ENCODE data around the gene FAAP20. TPM values are rescaled to one million over a fixed set of nuclear protein-coding genes. Genes with fewer than 3 reads are reported as not detected.

FAAP20 gene
- total RNA-seq (10 to 100 TPM; 17.8 to 26.3 (median 19.4) TPM), polyA plus RNA-seq (10 to 100 TPM; 22.1 to 48.1 (median 28.2) TPM)
- long read RNA-seq, donor 1, transcript FAAP20-202 (4 exons, 729 nt): major isoform, 6 of 21 reads
- long read RNA-seq, donor 1, transcript FAAP20-203 (4 exons, 811 nt): major isoform, 6 of 21 reads
- long read RNA-seq, donor 1, partial matches to known transcripts: 4 of 21 reads
- long read RNA-seq, donor 1, other reads (novel, unspliced or antisense): 4 of 21 reads
- long read RNA-seq, donor 2, partial matches to known transcripts: 2 of 14 reads
- long read RNA-seq, donor 2, other reads (novel, unspliced or antisense): 6 of 14 reads

- ATAC-seq (peak; percentile 63 to 71 (median 65)), DNase-seq (no peak)
- Histone ChIP-seq H3K27ac (peak within 1 kb of the TSS; percentile 93), H3K4me1 (peaks cover 49% of the 10 kb centered on the region), H3K36me3 (ENCODE audit: insufficient read depth in 1 of 2, low read depth in 1 of 2) (peaks cover 0 to 2% of the 10 kb centered on the region in 2 donors), H3K9me3 (no peaks in the 10 kb centered on the region), H3K4me3 (peak within 1 kb of the TSS; percentile 84), H3K27me3 (ENCODE audit: insufficient read depth in 3 of 3, low read length in 2 of 3) (no peaks in the 10 kb centered on the region)
- intact Hi-C loops (cut with DNase I): loop anchor here (2.0 to 5.0 kb wide), 2 partner anchors 122 to 338 kb away; partner anchors contain the start of gene HES5 (in 1 of the 2)
- 2 to 11% (median 5%) methylated on average over 7 to 62 of the region's 63 CpGs for WGBS, 3 donors
- TF ChIP-seq CTCF (IDR thresholded peaks at IDR 0.05): no peak
Observed at GRCh38 chr1:2194319-2194897, at the start of gene FAAP20. Gene FAAP20 (minus strand): TSS chr1:2194772. CDS start chr1:2194749, 23 bp downstream.

- no peaks in the 10 kb centered on the region for H3K27me3 ChIP-seq (ENCODE audit: insufficient read depth in 3 of 3, low read length in 2 of 3)
- H3K36me3 ChIP-seq (ENCODE audit: insufficient read depth in 1 of 2, low read depth in 1 of 2): peaks cover 0 to 5% of the 10 kb centered on the region in 2 donors
- 61 to 77% (median 66%) methylated on average over 33 of the region's 33 CpGs for WGBS, 3 donors
- H3K9me3 ChIP-seq: no peaks in the 10 kb centered on the region
- TF ChIP-seq CTCF (IDR thresholded peaks at IDR 0.05): no peak
- intact Hi-C loops (cut with DNase I): no loop called here
- no peak overlapping the region for H3K4me3 ChIP-seq
- peak; percentile 42 to 81 (median 70) for ATAC-seq
- no peak for DNase-seq
- peak overlapping the region; percentile 9 for H3K27ac ChIP-seq
- peaks cover 68% of the 10 kb centered on the region for H3K4me1 ChIP-seq
Observed at GRCh38 chr1:2242814-2243725, 48.5 kb upstream of the FAAP20 start.

GRCh38 chr1:2241820-2242219 is 47.2 kb upstream of the FAAP20 start:
- TF ChIP-seq CTCF (IDR thresholded peaks at IDR 0.05): no peak
- Histone ChIP-seq H3K4me1 (peaks cover 66% of the 10 kb centered on the region), H3K27ac (no peak overlapping the region), H3K9me3 (no peaks in the 10 kb centered on the region), H3K27me3 (ENCODE audit: insufficient read depth in 3 of 3, low read length in 2 of 3) (no peaks in the 10 kb centered on the region), H3K4me3 (no peak overlapping the region), H3K36me3 (ENCODE audit: insufficient read depth in 1 of 2, low read depth in 1 of 2) (peaks cover 0 to 5% of the 10 kb centered on the region in 2 donors)
- intact Hi-C loops (cut with DNase I): no loop called here
- DNase-seq (no peak), ATAC-seq (no peak)
- 63 to 78% (median 67%) methylated on average over 13 of the region's 13 CpGs for WGBS, 3 donors

- H3K27ac ChIP-seq: peak overlapping the region; percentile 14
- no peak overlapping the region for H3K4me3 ChIP-seq
- ATAC-seq: peak; percentile 60 to 79 (median 64)
- H3K9me3 ChIP-seq: no peaks in the 10 kb centered on the region
- 57 to 63% (median 59%) methylated on average over 30 of the region's 30 CpGs for WGBS, 3 donors
- peaks cover 64% of the 10 kb centered on the region for H3K4me1 ChIP-seq
- intact Hi-C loops (cut with DNase I): no loop called here
- H3K36me3 ChIP-seq (ENCODE audit: insufficient read depth in 1 of 2, low read depth in 1 of 2): peaks cover 0 to 5% of the 10 kb centered on the region in 2 donors
- DNase-seq: peak; percentile 84 to 90
- no peaks in the 10 kb centered on the region for H3K27me3 ChIP-seq (ENCODE audit: insufficient read depth in 3 of 3, low read length in 2 of 3)
- no peak for TF ChIP-seq CTCF (IDR thresholded peaks at IDR 0.05)
Observed at GRCh38 chr1:2240270-2241156, 45.9 kb upstream of the FAAP20 start.

Measured in psoas muscle (tissue), 8 donors.